Calu3 (cell line): ENCODE measurements around the gene CCDC171. TPM values are rescaled to one million over a fixed set of nuclear protein-coding genes. Genes with fewer than 3 reads are reported as not detected.

Source experiments
- BruUV-seq: library from RNA; stranded (reverse); fragments of 400-500 nt; replicated peaks from 2 replicates; lab custom pipeline; 2021; lab: Mats Ljungman, UMichigan
- CTCF ChIA-PET: fragments of 300-600 bp; sonication (Branson Sonifier 250); formaldehyde crosslinking; loops from one replicate; lab custom pipeline; 2022; ENCODE audit warnings: antibody characterized with exemption; lab: Charles Lee
- DNase-seq: peaks from one replicate; pipeline ENCODE4 v3.0.0; 2022
- H3K27ac Mint-ChIP-seq: one replicate; pipeline ENCODE4 v1.8.0; 2022; ENCODE audit warnings: mixed read lengths; ENCODE audit not compliant: unreplicated experiment
- H3K27me3 Mint-ChIP-seq: one replicate; pipeline ENCODE4 v1.8.0; 2022; ENCODE audit warnings: mixed read lengths; ENCODE audit not compliant: unreplicated experiment
- H3K36me3 Mint-ChIP-seq: one replicate; pipeline ENCODE4 v1.8.0; 2022; ENCODE audit warnings: mild to moderate bottlenecking, moderate library complexity, mixed read lengths; ENCODE audit not compliant: insufficient read depth, unreplicated experiment
- H3K4me1 Mint-ChIP-seq: one replicate; pipeline ENCODE4 v1.8.0; 2022; ENCODE audit warnings: mild to moderate bottlenecking, low read depth, mixed read lengths; ENCODE audit not compliant: unreplicated experiment
- H3K4me3 Mint-ChIP-seq: one replicate; pipeline ENCODE4 v1.8.0; 2022; ENCODE audit warnings: mild to moderate bottlenecking, low read depth, moderate library complexity, mixed read lengths; ENCODE audit not compliant: unreplicated experiment
- H3K9me3 Mint-ChIP-seq: one replicate; pipeline ENCODE4 v1.8.0; 2022; ENCODE audit warnings: low read depth, mixed read lengths; ENCODE audit not compliant: unreplicated experiment
- CTCF ChIP-seq: fragments of 200-600 bp; IDR thresholded peaks from one replicate; pipeline ENCODE4 v1.8.0; 2022; ENCODE audit warnings: antibody characterized with exemption; ENCODE audit not compliant: unreplicated experiment
- intact Hi-C: fragments of 100-400 bp; cut with micrococcal nuclease; formaldehyde crosslinking; loops from one replicate; pipeline ENCODE4 v1.10.0; 2022; ENCODE audit not compliant: unreplicated experiment
- total RNA-seq: library from RNA; stranded (reverse); gene quantifications from 2 replicates; pipeline ENCODE4 v1.2.3, GENCODE V29; 2022

CCDC171 gene
- total RNA-seq, 1 experiment from 2014 or later, result 2.1 TPM

- BruUV-seq, result no TSS peak
- H3K4me1 Mint-ChIP-seq, result no peaks in the 10 kb centered on the region
- H3K27me3 Mint-ChIP-seq, result no peaks in the 10 kb centered on the region
- intact Hi-C loops, result no loop called here
- H3K9me3 Mint-ChIP-seq, result peaks cover 1% of the 10 kb centered on the region
- H3K4me3 Mint-ChIP-seq, result no peak overlapping the region
- TF ChIP-seq CTCF, result no peak
- no peak for DNase-seq
- no peaks in the 10 kb centered on the region for H3K36me3 Mint-ChIP-seq
- CTCF ChIA-PET, result no interaction called here
- H3K27ac Mint-ChIP-seq, result no peak overlapping the region
These were observed 383.6 kb downstream of the CCDC171 start for GRCh38 chr9:15936306-15936921.

- DNase-seq, result no peak
- no peaks in the 10 kb centered on the region for H3K27me3 Mint-ChIP-seq
- intact Hi-C loops, result no loop called here
- no peaks in the 10 kb centered on the region for H3K9me3 Mint-ChIP-seq
- H3K27ac Mint-ChIP-seq, result no peak overlapping the region
- CTCF ChIA-PET, result no interaction called here
- no peaks in the 10 kb centered on the region for H3K4me1 Mint-ChIP-seq
- H3K4me3 Mint-ChIP-seq, result no peak overlapping the region
- no peak for TF ChIP-seq CTCF
- BruUV-seq, result no TSS peak
- H3K36me3 Mint-ChIP-seq, result no peaks in the 10 kb centered on the region
These were observed 390.1 kb downstream of the CCDC171 start for GRCh38 chr9:15942831-15943424.

- BruUV-seq, result no TSS peak
- Mint-ChIP-seq H3K4me1 (no peaks in the 10 kb centered on the region), H3K9me3 (no peaks in the 10 kb centered on the region), H3K27me3 (no peaks in the 10 kb centered on the region), H3K27ac (no peak overlapping the region), H3K4me3 (no peak overlapping the region), H3K36me3 (no peaks in the 10 kb centered on the region)
- CTCF ChIA-PET, result no interaction called here
- no peak for DNase-seq
- intact Hi-C loops, result no loop called here
- TF ChIP-seq CTCF, result no peak
These were observed 391.5 kb downstream of the CCDC171 start for GRCh38 chr9:15944341-15944740.

- DNase-seq, result no peak
- BruUV-seq, result no TSS peak
- H3K4me1 Mint-ChIP-seq, result no peaks in the 10 kb centered on the region
- TF ChIP-seq CTCF, result no peak
- H3K36me3 Mint-ChIP-seq, result no peaks in the 10 kb centered on the region
- no peaks in the 10 kb centered on the region for H3K9me3 Mint-ChIP-seq
- CTCF ChIA-PET, result no interaction called here
- intact Hi-C loops, result no loop called here
- no peak overlapping the region for H3K27ac Mint-ChIP-seq
- no peak overlapping the region for H3K4me3 Mint-ChIP-seq
- H3K27me3 Mint-ChIP-seq, result no peaks in the 10 kb centered on the region
These were observed 406.8 kb downstream of the CCDC171 start for GRCh38 chr9:15959663-15960062.
